Lower leg skin (tissue), 4 donors: ENCODE measurements around the gene FAM50B. TPM values are rescaled to one million over a fixed set of nuclear protein-coding genes. Genes with fewer than 3 reads are reported as not detected.
"Not testable (repeated sequence)": the region's sequence is repeated elsewhere in the genome, so short reads cannot be mapped to it uniquely, and the experiment has no call there.

Source experiments
- DNase-seq, 2 donors: peaks; one replicate each; pipeline ENCODE4 v3.0.0-alpha.2; 2019; ENCODE audit warnings: low spot score in 2 of 2
- H3K4me3 ChIP-seq: fragments of 200-600 bp; sonication (generic); 2 replicates; pipeline ENCODE4 v1.5.1; 2017; ENCODE audit warnings: mild to moderate bottlenecking, low read depth; ENCODE audit not compliant: poor library complexity, severe bottlenecking
- CTCF ChIP-seq, 3 donors: fragments of 450-650 bp; IDR thresholded peaks; one replicate each; pipeline ENCODE4 v1.5.1; 2016; ENCODE audit warnings: antibody characterized with exemption in 3 of 3, mild to moderate bottlenecking in 3 of 3, moderate library complexity in 2 of 3
- POLR2A ChIP-seq, 2 donors: fragments of 450-650 bp; IDR thresholded peaks; one replicate each; pipeline ENCODE4 v1.6.1; 2016 to 2017; ENCODE audit warnings: antibody characterized with exemption in 2 of 2, mild to moderate bottlenecking in 1 of 2, moderate library complexity in 1 of 2
- WGBS, 2 donors: methylation state at CpG; one replicate each; pipeline ENCODE4 v1.1.5; 2018; 5-methylcytosine and 5-hydroxymethylcytosine counted together
- intact Hi-C: fragments of 100-400 bp; cut with DNase I; formaldehyde crosslinking; loops from one replicate; pipeline ENCODE4 v1.15.0; 2023; ENCODE audit warnings: low total_unique reads
- total RNA-seq, 4 donors: library from RNA; depleted of rRNA; stranded (reverse); fragments of >200 nt; gene quantifications; one replicate each; pipeline ENCODE4 v1.1.0, GENCODE V29; 2016

Gene FAM50B
- total RNA-seq, 4 donors from 2014 or later = 11.4 to 16.1 (median 13.9) TPM

GRCh38 chr6:3857468-3858456, 8.6 kb downstream of the FAM50B start:
- WGBS, 2 donors = 82 to 86% methylated on average over 14 of the region's 14 CpGs
- intact Hi-C loops = no loop called here
- H3K4me3 ChIP-seq = no peak overlapping the region
- no peak for DNase-seq
- no peak for TF ChIP-seq CTCF (IDR thresholded peaks at IDR 0.05)
- TF ChIP-seq POLR2A (IDR thresholded peaks at IDR 0.05) = no peak

GRCh38 chr6:3859878-3860552, 10.8 kb downstream of the FAM50B start:
- intact Hi-C loops = no loop called here
- TF ChIP-seq POLR2A (IDR thresholded peaks at IDR 0.05) (no peak), CTCF (IDR thresholded peaks at IDR 0.05) (no peak)
- 90 to 100% methylated on average over 1 of the region's 1 CpG for whole genome bisulfite sequencing, 2 donors

DNA sequence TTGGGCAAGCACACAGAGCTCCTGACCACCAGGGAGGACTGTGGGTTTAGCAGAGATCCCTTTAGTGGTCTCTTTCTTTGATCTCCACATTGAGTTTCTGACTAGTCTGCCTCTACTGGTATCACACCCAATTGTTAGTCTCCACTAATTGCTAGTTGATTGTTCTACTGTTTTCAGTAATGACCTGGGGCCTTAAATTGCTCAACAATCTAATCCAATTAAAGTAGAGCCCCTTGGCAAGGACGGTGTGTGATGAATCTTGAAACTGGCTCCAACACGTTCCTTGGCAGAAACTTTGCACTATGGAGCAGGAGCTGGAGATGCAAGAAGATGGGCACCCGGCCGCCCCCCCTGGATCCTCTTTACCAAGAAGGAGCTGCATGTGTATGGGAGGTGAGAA, 12.3 kb downstream of the FAM50B start:
- WGBS, 2 donors = 45 to 55% methylated on average over 4 of the region's 4 CpGs
- TF ChIP-seq POLR2A (IDR thresholded peaks at IDR 0.05) = no peak
- no peak for TF ChIP-seq CTCF (IDR thresholded peaks at IDR 0.05)
- DNase-seq = no peak
- no peak overlapping the region for H3K4me3 ChIP-seq
- intact Hi-C loops = no loop called here

More at GRCh38 chr6:3859878-3860552, 10.8 kb downstream of the FAM50B start:
- H3K4me3 ChIP-seq = no peak overlapping the region
- DNase-seq = no peak

- DNase-seq = no peak
- H3K4me3 ChIP-seq = no peak overlapping the region
- intact Hi-C loops = no loop called here
- WGBS, 2 donors = 36 to 56% methylated on average over 3 of the region's 3 CpGs
- TF ChIP-seq CTCF (IDR thresholded peaks at IDR 0.05) = no peak
- TF ChIP-seq POLR2A (IDR thresholded peaks at IDR 0.05) = no peak
Measured at GRCh38 chr6:3862038-3862437, 12.9 kb downstream of the FAM50B start.

DNA sequence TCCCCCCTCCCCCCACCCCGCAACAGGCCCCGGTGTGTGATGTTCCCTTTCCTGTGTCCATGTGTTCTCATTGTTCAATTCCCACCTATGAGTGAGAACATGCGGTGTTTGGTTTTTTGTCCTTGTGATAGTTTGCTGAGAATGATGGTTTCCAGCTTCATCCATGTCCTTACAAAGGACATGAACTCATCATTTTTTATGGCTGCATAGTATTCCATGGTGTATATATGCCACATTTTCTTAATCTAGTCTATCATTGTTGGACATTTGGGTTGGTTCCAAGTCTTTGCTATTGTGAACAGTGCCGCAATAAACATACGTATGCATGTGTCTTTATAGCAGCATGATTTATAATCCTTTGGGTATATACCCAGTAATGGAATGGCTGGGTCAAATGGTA, 14.1 kb downstream of the FAM50B start:
- WGBS, 2 donors = 92 to 97% methylated on average over 3 of the region's 5 CpGs
- DNase-seq, intact Hi-C loops: not testable (repeated sequence)

DNA sequence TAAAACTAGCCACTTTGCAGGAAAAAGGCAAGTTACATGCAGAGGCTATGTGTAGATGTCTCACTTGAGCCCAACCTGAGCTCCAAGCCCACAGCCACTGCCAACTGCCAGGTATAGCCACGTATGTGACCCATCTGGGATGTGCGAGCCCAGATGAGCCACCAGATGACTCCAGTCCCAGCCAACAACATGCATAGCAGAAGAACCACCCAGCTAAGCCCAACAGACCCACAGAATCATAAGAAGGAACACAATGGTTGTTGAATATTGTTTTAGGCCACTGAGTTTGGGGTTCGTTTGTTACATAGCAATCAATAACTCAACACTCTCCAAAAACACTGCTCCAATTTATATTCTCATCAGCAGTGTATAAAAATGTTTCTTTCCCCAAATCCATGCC, 16.3 kb downstream of the FAM50B start:
- WGBS, 2 donors = 88 to 97% methylated on average over 3 of the region's 3 CpGs
- H3K4me3 ChIP-seq = no peak overlapping the region
- intact Hi-C loops = no loop called here
- DNase-seq = no peak
- TF ChIP-seq CTCF (IDR thresholded peaks at IDR 0.05) (no peak), POLR2A (IDR thresholded peaks at IDR 0.05) (no peak)

More for the DNA sequence above, 14.1 kb downstream of the FAM50B start:
- not testable (repeated sequence) for H3K4me3 ChIP-seq
